HG02798 (cell line): ENCODE measurements around the gene PTPN14.
"Not testable (repeated sequence)": the region's sequence is repeated elsewhere in the genome, so short reads cannot be mapped to it uniquely, and the experiment has no call there.

Source experiments
- ATAC-seq: cut with Tn5 transposase; IDR thresholded peaks from one replicate; pipeline ENCODE4 v1.9.1; 2021; ENCODE audit warnings: mild to moderate bottlenecking; ENCODE audit not compliant: unreplicated experiment, poor library complexity

PTPN14 gene

GRCh38 chr1:214483180-214483579 lies 68.2 kb downstream of the PTPN14 start:
- ATAC-seq = not testable (repeated sequence)

DNA sequence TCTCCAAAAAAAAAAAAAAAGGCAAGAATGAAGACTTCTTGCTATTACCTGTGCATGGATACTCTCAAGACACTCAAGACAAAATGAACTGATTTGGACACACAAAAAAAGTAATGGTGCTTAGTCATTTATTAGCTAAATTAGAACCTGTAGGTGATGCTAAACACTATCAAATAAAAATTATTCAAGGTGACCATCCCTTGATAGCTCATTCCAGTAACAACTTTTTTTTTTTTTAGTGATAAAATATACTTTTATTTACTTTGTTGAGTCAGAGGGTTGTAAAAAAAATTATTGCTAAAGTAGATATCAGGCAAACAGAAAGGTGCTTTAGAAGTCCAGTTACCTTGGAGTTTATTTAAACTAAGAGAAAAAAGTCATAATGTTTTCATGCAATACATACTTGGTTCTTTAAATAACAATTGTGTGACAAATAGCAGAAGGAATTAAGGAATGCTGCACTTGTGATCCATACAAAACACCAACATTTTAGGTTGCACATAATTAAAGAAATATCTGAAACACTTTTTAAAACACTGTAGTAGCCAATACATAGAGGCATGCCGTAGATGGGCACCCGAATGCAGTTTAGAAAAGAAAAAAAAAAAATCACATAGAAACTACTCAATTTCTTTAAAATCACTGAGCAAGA lies 69.3 kb downstream of the PTPN14 start:
- ATAC-seq = not testable (repeated sequence)

GRCh38 chr1:214476986-214477870 lies 74.2 kb downstream of the PTPN14 start:
- ATAC-seq = peak; percentile 34

DNA sequence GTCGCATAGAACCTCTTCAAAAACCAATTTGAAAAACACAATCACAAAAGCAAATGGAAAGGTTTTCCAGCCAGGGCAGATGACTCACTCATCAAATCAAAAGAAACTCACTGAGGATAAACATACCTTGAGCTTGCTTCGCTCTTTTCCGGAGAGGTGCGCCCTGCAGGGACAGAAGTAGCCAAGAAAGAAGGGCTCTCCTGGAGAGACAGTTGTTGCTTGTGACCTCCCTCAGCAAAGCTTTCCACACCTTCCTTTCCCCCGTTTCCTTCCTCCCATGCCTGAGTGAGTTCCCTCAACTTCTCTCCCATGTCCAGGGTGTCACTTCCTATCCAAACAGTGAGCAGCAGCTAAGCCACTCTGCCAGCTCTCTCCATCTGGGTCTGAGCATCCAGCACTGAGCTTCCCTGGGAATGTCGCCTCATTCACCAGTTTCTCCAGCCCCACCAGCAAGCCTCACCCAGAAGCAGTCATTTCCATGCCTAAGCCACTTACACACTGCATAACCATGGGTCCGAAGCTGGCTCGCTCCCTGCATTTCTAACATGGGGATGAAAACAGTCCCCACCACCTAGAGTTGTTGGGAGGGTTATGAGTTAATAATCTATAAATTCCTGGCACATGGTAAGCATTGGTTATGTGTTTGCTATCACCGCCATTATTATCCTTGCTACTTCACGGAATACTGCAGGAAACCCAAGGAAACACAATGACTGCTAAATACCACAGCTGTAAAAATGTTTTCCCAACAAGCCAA lies 75.0 kb downstream of the PTPN14 start:
- no peak for ATAC-seq

DNA sequence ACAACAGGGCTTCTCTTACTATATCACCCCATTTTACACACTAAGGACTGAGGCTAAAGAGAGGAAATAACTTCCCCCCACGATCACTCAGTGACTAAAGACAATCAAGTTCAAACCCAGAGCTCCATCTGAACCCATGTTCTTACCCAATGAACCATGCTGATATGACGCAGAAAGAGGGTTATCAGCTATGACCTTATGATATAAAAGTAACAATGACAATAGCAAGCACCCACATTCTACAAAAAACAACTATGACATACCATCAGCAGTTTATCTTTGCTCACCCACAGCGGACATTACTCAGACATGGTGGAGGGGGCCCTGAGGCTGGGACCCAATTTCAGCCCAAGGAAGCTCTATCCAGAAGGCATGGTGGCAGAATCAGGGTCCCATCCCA lies 75.7 kb downstream of the PTPN14 start:
- no peak for ATAC-seq

GRCh38 chr1:214475331-214475730 lies 76.1 kb downstream of the PTPN14 start:
- no peak for ATAC-seq

GRCh38 chr1:214474467-214474866 lies 76.9 kb downstream of the PTPN14 start:
- ATAC-seq = no peak

DNA sequence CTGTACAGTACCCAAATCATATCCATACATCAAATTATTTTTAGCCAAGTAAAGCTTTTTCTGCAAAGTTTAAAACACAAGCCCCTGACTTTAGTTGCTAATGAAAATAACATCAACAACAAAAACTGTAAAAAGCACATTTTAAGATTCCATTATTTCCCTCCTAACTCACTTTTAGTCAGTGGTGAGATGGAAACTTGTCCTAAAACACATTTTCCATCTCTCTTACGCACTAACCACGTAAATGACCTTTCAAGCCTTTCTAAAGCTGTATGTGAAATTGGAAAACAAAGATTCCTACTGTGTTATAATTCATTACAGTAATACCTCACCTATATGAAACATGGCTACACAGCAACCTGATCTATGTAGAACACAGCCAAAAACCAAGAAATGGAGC lies 77.5 kb downstream of the PTPN14 start:
- ATAC-seq = no peak

- no peak for ATAC-seq
Measured at GRCh38 chr1:214473387-214473786, 78.0 kb downstream of the PTPN14 start.

DNA sequence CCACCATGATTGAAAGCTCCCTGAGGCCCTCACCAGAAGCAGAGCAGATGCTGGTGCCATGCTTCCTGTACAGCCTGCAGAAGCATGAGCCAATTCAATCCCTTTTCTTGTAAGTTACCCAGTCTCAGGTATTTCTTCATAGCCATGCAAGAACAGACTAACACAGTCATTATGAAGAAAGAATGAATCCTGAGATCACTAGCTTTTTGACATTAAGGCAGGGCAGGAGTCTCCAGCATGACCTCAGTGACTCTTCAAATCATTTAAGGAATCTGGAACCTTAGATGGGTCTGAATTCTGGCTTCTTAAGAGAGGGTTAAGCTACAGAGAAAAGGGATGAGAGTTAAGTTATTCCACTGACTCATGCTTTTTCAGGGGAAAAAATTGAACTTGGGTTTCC lies 79.0 kb downstream of the PTPN14 start:
- no peak for ATAC-seq

DNA sequence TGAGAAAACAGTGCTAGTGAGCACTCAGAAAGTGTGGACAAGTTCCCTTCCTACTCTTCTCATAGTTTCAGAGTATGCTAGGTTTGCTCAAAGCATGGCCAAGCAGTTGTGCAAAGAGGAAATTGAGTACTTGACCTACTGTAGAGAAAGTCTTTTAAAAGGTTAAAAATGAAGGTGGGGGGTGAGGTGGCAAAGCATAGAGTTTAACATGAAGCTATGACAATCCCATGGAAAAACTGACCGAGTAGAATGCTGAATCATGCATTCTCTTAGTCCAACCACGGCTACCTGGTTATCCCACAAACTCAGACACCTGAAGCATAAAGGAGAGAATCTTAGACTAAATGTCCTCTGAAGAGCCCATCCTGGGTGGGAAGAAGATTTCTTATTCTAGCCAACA lies 79.9 kb downstream of the PTPN14 start:
- ATAC-seq = no peak

DNA sequence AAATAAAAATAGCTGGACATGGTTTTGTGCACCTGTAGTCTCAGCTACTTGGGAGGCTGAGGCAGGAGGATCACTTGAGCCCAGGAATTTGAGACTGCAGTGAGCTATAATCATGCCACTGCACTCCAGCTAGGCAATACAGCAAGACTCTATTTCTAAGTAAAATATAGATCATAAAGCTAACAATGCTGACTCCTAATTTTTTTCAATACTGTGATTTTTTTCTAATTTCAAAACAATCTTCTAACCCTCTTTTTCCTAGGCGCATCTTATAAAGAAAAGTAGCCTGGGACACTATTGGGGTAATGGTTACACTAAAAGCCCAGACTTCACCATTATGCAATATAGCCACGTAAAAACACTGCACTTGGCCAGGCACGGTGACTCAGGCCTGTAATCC lies 81.3 kb downstream of the PTPN14 start:
- no peak for ATAC-seq

DNA sequence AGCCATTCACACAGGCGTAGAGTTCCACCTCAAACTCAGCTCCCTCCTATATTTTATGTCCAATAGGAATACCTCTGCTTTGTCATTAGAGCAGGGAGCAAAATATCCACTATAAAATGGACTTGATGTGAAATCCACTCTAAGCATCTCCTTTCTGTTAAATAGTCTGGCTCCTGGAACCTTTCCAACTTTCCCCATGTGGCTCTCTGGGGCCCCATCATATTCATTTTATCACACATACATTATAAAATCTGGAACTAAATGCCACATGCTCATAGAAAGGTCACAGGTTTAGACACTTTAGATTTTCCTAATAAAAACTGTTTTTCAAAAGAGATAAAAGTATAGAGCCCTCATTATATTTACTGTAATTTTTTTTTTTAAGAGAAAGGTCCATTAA lies 82.1 kb downstream of the PTPN14 start:
- ATAC-seq = no peak

GRCh38 chr1:214467078-214467585 lies 84.3 kb downstream of the PTPN14 start:
- ATAC-seq = no peak

DNA sequence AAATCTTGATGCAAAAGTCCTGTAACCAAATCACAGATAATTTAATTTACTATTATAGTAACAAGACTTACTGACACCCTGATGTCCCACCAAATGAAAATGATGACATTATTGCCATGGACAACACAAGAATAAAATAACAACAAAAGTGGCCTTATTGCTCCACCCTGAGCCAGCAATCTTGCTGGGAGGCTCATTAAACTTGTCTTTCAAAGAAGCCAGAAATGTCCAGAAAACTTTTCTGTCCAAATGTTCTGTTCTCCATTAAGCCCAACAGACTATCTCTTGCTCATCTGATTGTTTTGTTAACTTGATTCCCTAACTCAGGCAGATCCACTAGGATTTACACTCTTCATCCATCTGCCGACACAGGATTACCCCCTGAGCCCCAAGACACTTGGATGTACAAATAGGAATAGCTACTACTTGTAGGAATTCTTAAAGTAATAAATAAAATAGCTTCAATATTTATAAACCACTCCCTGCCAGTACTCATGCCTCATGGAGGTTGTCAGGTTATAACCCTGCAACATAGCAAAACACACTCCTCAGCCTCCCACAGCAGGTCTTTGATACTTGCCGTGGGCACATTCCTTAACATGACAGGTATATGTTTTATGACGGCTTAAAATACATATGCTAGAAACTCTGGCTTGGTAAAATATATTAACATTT lies 84.9 kb downstream of the PTPN14 start:
- no peak for ATAC-seq

DNA sequence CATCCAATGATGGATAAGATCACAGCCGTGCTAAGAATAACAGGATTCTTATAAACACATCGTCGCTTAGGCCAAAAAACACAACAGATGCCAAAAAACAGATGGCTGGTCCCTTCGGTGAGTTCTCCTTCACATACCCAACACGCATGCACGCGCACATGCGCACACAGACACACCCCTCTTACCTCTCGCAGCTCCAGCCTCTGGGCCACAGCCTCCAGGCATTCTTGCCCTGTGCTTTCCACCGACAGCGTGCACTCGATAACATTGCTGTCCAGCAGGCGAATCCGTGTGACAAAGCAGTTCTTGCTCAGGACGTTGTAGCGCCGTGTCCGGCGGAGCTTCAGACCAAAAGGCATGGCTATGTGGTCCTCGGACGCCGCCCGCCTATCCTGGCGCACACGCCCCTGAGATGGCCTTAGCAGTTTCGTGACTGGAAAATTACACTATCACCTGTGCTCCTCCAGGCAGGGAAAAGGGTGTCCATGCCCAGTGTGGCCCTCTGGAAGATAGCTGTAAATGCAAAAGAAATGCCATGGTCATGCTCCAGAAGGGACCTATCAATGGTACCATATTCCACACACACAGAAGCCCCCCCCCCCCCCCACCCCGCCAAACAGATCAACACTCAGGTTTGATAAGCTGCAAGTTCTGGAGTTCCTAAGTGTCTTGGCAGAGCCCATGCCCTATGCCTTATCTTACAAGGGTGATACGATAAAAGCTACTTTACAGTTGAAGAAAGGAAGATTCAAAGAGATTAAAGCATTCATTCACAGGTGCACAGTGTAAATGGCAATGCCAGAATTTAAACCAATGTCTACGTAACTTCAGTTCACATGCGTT lies 86.7 kb downstream of the PTPN14 start:
- ATAC-seq = no peak

DNA sequence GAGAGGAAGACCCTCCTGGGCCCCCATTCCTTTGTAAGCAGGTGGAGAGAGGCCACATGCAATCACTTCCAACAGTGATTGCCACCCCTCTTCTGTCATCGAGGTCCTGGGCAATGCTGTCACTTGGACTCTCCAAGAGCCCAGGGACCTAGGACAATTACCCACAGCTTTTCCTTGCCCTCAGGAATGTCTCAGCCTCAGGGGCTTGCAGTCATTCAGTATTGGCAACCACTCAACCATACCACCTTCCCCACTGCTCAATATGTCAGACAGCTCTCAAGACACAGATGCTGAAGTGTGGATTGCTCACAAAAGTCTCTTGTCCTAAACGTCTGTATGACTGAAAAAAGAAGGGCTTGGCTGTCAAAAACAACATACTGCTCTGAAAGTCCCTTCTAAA lies 87.8 kb downstream of the PTPN14 start:
- no peak for ATAC-seq

- ATAC-seq = no peak
Measured at GRCh38 chr1:214462882-214463281, 88.5 kb downstream of the PTPN14 start.

- no peak for ATAC-seq
Measured at GRCh38 chr1:214461305-214461704, 90.1 kb downstream of the PTPN14 start.
